ENCODE results near the gene KCNJ15. TPM values are rescaled to one million over a fixed set of nuclear protein-coding genes. Genes with fewer than 3 reads are reported as not detected.

The KCNJ15 gene
- total RNA-seq, 1 donor from 2014 or later: 0.83 TPM

DNA sequence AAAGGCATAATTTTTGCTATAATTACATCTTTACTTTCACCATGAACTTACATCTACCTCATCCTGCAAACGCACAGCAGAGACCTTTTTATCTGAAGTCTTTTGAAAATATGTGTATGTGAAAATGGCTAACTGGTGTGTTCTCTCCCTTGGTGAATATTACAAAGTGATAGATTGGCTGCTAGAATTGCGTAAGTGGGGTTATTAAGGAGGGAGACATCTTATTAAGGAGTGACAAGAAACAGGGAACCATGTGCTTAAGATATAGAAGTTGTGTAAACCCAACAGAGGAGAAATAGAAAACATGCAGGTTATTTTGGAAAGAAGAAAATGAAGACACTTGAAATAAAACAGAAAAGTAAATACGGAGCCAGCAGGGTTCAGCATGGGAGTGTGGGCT, 7.8 kb downstream of the KCNJ15 start:
- no peak for ATAC-seq (ENCODE audit: poor library complexity)
- intact Hi-C loops (cut with DNase I): no loop called here
- DNase-seq: no peak

DNA sequence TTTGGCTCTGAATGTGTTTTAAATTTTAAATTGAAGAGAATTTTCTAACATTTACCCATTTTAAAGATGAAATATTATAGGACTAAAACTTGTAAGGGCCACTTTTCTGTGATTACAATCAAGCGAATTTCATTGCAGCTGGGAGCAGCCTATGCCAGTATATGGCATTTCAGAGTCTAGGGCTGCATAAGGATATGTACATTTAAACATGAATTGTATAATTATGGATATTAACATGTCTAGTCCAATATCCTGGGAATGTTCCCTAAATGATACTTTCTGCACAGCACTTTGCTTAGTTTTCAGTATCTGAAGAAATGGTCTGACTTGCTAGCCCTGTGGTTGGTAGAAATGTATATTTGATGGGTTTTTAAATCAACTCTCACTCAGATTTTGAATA, 8.4 kb downstream of the KCNJ15 start:
- ATAC-seq (ENCODE audit: poor library complexity) (no peak), DNase-seq (no peak)
- intact Hi-C loops (cut with DNase I): no loop called here

DNA sequence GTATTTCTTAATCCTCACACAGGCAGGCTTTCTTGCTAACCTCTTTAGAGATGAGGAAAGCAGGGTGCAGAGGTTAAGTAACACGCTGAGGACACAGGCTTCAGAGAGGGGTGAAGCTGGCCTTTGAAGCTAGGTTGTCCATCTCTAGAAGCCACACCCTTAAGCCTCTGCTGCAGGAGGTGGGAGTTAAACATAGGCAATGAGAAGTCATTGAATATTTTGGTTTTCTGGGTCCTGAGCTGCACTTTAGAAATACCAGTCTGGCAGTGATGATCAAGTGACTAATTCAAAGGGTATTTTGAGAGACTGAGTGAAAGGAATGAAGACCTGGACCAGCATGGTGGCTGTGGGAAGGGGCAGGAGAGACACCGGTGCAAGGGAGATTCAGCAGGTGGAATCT, 9.9 kb downstream of the KCNJ15 start:
- DNase-seq: no peak
- intact Hi-C loops (cut with DNase I): no loop called here
- ATAC-seq (ENCODE audit: poor library complexity): no peak

DNA sequence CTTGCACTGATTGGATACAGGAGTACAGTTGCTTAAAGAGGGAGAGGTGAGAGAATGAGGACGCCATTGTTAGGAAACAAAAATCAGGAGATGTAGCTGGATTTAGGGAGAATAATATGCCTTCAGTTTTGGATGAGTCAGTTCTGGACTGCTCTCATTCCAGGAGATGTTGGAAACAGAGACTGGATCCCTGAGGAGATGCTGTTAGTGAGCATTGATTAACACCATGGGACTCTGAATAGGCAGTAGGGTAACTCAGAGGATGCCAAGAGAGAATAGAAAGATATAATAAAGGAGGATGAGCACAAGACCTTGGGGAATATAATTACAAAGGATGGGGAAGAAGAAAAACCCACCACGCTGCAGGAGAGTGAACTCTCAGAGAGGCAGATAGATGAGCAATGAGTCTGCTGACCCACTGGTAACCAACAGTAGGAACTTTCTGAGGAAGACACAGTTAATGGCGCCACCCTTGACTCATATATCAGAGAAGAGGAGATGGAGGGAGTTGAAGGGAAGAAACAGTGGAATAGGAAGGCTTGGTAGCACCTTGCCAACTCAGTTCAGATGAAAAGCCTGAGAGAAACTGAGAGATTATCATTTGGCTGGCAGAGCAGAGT, 10.5 kb downstream of the KCNJ15 start:
- no peak for DNase-seq
- intact Hi-C loops (cut with DNase I): no loop called here
- no peak for ATAC-seq (ENCODE audit: poor library complexity)

DNA sequence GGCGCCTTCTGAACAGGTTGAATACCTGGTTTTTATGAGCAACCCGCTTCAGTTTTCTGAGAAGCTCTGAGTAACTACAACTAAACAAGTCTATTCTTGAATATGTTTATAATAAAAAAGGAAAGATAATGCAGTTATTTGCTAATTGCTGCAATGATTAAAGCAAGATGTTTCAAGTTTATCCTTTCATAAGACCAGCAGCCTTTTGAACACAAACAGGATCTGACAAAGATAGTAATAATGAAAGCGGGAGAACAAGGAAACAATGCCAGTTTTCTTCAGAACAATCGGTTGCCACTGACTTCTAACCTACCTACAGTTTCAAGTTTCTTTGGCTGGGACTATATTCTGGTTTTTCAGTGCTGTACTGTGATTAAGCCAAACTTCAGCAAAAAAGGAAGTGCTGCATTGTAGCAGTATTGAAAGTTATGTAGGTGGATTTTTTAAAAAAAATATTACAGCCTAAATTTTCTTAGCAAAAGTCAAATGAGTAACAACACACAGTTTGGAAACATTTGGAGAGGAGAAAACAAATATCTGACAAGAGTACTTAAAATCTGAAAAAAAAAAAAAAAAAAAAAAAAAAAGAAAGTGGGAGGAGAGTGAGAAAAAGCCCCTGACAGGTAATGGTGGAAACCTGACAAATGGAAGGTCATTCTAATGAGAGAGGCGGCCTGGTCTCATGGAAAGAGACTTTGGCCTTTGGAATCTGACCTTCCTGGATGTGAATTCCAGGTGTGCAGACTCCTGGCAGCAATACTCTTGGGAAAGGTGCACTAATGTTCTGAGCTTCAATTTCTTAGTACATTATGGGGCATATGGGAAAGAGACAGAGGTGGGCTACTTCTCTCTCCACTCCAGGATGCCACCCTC, 11.4 kb downstream of the KCNJ15 start:
- DNase-seq (no peak), ATAC-seq (ENCODE audit: poor library complexity) (no peak)
- intact Hi-C loops (cut with DNase I): no loop called here

DNA sequence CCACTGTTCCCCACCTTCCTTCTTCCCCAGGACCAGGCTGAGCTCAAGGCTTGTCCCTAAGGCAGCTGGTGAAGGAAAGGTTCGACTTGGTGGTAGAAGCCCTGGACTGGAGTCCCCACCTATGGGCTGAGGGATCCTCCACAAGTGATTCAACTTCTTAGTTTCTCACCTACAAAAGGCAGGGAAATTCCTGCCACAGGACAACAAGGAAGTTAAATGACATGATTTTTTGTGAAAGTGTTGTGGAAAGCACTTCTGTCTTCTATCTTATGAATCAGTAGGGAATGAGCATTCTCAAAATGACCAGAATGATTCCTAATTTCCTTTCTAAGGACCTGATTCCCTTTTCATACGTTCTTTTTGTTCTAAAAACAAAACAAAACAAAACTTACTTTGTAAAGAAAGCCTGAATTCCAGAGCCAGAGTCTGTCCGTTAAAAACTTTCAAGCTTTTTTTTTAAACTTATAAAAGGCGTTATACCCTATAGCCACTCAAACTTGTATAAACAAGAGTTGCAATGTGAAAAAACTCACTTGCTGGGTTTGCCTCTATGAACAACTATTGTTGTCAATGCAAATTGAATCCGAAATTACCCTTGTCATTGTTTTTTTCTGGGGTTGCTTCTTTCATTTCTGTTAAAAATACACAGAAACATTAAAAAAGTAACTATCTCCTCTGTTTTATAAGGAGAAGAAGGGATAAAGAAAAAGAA, 12.2 kb downstream of the KCNJ15 start:
- ATAC-seq (ENCODE audit: poor library complexity): no peak
- intact Hi-C loops (cut with DNase I): no loop called here
- DNase-seq: no peak

DNA sequence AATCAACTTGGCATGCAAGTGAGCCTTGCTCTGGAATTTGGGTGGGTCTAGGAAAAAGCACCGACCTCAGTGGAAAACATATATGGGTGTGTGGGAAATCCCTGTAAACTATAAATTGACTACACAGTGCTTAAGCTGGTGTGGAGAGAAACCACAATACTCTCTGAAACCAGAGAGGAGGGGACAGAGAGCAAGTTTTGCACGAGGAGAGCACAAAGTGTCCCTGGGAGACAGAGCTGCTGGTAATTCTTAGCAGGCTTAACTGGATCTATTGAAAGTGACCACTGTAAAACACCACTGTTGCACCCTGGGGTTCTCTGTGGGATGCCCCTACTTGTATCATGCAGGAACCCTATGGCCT, 12.8 kb downstream of the KCNJ15 start:
- no peak for ATAC-seq (ENCODE audit: poor library complexity)
- intact Hi-C loops (cut with DNase I): no loop called here
- DNase-seq: no peak

DNA sequence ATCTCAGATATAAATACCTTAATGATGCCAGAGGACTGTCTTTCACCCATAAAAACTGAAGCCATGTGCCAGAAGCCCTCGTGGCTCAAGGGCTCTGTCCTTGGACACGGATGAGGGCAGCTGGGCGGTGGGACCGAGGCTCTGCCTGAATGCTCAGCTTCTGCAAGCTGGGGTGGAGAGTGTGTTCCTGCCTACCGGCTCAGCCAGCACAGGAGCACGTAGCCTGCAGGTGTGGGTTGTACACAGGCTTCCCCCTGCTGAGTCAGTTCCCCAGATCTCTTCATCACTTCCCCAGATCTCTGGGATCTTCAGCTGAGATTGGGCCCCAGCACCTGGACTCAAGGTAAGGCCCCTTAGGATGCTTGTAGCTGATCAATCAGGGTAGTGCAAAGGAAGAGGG, 15.4 kb downstream of the KCNJ15 start:
- intact Hi-C loops (cut with DNase I): no loop called here
- DNase-seq (peak; percentile 35), ATAC-seq (ENCODE audit: poor library complexity) (no peak)

DNA sequence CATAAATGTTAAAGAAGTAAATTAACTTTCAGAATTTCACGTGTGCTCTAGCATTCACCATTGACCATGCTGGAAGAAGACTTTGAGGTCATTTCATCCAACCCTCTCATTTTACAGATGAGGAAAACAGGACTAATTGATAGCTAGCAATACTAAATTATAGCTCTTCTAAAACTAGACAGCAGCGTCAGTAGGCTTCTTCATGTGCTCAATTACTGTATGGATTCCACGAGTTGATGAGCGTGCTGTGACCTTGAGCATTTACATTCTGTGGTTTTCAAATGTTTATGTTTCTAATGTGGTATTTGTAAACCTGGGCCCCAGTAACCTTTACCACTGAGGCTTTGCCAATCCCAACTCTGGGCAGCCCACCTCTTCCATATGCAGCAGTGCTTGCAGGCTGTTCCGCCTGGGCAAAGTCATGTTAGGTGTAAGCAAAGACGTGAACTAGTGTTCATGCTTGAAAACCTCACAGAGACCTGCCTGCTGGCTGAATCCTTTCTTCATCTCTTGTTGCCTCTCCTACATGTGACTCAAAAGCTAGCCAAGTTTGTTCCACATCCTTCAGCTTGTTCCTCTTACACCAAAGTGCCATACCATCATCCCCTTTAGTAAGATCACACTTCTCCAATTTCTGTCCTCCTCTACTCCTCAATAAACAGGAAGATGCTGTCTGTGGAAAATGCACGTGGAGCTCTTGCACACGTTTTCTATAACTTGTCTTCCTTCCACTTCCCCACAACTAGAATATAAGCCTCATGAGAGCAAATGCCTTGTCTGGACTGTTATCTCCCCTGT, 17.2 kb downstream of the KCNJ15 start:
- ATAC-seq (ENCODE audit: poor library complexity) (no peak), DNase-seq (peak; percentile 22)
- intact Hi-C loops (cut with DNase I): no loop called here

DNA sequence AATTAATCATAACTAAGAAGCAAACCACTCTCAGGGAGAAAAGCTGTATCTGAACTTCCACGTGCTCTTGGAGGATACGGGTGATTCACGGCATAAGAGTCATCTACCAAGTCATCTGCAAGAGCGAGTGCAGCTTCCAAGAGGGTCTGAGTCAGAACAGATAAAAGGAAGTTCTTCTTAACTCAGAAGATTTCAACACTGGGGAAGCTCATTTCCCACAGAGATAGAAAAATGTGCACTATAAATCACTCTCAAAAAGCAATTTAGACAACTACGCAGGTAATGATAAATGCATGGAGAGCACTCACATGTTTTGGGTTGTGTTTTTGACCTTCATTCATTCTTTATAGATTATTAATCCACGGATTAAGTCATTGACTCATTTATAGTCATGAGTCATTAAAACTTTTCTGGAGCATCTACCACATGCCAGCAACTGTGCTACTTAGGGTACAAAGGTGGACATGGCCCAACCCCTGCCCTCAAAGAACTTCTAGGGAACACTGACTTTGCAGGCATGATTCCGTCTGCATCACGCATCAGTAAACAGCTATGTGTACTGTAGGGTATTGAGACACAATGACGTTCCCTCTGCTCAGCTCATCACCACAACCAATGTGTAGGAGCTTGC, 20.8 kb downstream of the KCNJ15 start:
- intact Hi-C loops (cut with DNase I): no loop called here
- DNase-seq (no peak), ATAC-seq (ENCODE audit: poor library complexity) (peak; percentile 65)

DNA sequence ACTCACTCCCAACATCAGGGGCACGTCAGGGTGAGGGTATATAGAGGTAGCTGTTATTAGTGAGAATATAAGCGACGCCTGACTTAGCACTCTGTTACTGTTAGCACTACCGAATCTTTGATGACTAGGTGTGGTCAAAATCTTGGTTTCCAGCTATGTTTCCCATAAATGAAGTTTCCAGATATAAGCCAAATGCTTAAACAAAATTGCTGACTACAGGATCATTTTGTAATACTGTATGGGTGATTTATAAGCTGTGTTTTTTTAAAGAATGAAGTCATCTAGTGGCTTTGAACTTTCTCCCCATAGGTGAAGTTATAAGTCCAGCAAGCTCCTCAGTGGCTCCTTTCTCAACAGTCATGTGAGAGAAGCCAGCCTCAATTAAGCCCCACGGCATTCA, 23.7 kb downstream of the KCNJ15 start:
- ATAC-seq (ENCODE audit: poor library complexity) (no peak), DNase-seq (no peak)
- intact Hi-C loops (cut with DNase I): no loop called here

DNA sequence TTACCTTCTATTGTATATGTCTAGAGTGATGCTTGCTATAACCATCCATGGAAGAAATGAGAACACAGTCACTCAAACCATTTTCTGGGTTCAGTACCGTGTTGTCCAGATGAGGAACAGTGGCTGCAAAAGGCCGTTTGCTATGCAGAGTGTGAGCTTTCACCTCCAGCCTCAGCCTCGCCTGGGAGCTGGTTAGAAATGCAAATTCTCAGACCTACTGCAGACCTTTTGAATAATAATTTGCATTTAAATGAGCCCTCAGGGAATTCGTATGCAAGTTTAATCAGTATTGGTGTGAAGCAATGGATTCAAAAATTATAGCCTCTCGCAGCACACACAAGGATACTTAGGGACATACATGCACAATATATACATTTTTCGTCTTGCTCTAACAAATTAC, 24.1 kb downstream of the KCNJ15 start:
- intact Hi-C loops (cut with DNase I): no loop called here
- ATAC-seq (ENCODE audit: poor library complexity) (no peak), DNase-seq (no peak)

DNA sequence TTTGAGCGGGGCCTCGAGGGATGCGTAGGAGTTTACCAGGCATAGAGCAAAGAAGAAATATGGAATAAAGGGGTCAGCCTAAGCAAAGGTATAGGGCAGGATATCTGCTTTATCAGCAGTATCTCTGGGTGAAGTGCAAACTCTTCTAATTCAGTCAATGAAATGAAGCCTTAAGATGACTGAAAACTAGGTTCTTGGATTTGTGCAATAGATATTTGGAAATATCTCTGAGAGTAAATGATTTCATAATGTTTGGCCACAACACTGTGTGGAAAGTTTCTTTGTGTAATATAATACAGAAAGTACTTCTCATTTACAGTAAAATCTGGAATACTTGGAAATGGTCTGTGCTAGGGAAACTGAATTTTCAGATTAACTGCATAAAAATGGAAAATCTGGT, 26.1 kb downstream of the KCNJ15 start:
- DNase-seq (no peak), ATAC-seq (ENCODE audit: poor library complexity) (peak; percentile 27)
- intact Hi-C loops (cut with DNase I): no loop called here

DNA sequence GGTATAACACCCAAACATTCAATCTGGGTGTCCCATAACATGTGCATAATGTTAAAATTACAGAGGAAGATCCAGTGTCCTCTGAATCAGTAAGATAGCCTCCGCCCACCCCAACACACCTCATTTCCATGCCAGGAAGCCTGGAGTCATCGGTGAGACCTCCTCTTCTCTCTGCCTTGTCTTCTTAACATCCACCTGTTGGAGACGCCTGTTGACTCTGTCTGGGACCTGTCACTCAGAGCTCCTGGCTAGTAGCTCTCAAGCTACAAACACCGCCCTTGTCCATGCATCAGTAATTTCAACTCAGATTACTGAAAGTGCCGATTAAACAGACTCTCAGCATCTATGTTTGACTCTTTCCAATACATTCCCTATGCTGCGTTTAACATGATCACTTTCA, 27.4 kb downstream of the KCNJ15 start:
- ATAC-seq (ENCODE audit: poor library complexity) (no peak), DNase-seq (no peak)
- intact Hi-C loops (cut with DNase I): no loop called here

DNA sequence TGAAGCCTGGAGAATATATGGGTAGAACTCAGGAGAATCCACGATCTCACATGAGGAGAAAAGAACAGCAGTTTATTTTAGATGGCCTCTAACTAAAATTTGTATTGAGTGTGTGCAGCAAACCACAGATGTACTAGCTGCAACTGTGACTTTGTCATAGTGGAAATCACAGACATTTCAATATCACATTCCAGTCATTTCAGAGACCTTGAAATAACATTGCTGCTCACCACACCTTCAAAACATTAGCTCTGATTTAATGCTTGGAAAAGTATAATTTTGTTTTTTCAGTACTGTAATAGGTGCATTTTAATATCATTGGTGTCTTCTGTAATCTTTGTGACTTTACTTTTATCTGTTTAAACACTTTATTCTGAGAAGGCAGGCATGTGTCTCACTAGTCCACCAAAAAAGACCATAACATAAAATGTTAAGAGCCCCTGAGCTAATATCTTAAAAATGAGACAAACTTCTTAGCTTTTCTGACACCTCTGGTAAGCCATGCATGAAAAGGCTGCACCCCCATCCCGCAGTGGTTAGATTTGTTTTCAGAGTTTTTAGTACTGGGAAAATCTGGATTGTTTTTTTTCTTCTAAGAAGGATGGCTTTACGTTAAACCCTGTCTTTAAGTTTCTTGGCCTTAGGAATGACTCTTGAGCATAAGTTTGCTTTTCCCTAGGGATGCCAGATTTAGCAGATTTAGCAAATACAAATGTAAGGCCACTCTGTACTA, 30.1 kb downstream of the KCNJ15 start:
- intact Hi-C loops (cut with DNase I): no loop called here
- no peak for DNase-seq
- no peak for ATAC-seq (ENCODE audit: poor library complexity)

DNA sequence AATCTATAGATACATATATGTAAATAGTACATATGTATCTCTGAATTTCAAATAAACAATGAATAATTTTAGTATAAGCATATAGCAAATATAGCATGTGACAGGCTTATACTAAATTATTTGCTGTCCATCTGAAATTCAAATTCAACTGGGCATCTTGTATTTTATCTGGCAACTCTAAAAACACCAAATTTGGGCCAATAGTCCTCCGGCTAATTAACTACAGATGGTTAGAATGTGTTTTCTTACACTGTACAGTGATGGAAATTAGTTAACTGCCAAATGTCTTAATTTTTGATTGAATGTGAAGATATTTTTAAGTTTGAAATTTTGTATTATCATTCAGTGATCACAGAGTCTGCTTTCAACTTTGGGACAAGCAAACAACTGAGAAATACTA, 30.7 kb downstream of the KCNJ15 start:
- DNase-seq (no peak), ATAC-seq (ENCODE audit: poor library complexity) (no peak)
- intact Hi-C loops (cut with DNase I): no loop called here

DNA sequence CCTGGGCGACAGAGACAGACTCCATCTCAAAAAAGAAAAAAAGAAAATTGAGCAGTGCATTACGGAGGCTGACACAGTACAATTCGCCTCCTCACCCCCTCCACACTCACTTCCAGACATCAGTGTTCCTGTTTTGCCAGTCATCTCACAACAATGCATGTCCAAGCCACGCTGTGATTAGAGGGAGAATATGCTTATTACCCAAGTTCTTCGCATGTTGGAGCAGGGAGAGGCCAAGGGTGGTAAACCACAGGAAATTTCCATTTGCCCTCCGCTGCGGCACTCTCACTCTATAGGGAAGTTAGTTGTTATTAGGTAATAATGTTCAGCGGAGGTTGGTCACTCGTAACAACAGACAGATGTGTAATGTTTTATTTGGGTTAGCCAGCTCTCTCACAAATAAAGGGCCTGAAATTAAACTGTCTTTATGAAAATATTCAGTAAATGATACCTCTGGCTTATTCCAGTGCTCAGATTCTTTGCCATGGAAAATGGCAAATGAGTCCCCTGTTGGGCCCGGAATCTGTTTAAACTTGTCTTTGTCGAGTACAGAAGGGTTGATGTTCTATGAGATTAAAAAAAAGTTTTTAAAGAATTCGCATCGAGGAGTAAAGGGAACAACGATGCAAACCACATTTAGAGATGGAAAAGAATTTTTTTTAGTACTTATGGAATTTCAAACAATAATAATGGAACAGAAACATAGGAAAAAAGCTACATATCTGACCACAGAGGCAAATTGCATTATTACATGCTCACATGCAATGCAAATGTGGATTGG, 33.1 kb downstream of the KCNJ15 start:
- DNase-seq (peak; percentile 62), ATAC-seq (ENCODE audit: poor library complexity) (peak; percentile 68)
- intact Hi-C loops (cut with DNase I): no loop called here

Measured in Right ventricle myocardium superior (tissue), 1 donor.